Fibroblast of lung (primary cell): Measurements from ENCODE around the gene HPSE2. TPM values are rescaled to one million over a fixed set of nuclear protein-coding genes. Genes with fewer than 3 reads are reported as not detected.

Source experiments
- DNase-seq, 2 donors: peaks; one replicate each; pipeline versions ENCODE4 v3.0.0 to v3.0.0-alpha.2; 2010; ENCODE audit warnings: low read depth in 2 of 2
- H2AFZ ChIP-seq: 2 replicates; pipeline ENCODE4 v1.5.1; 2012; ENCODE audit warnings: low read length, control low read depth, inconsistent platforms
- H3K27ac ChIP-seq: 2 replicates; pipeline ENCODE4 v1.5.1; 2011; ENCODE audit warnings: low read length, control low read depth; ENCODE audit not compliant: insufficient read depth
- H3K27me3 ChIP-seq: 2 replicates; pipeline ENCODE4 v1.5.1; 2011; ENCODE audit warnings: mild to moderate bottlenecking, low read length; ENCODE audit not compliant: control insufficient read depth, insufficient read depth
- H3K36me3 ChIP-seq: 2 replicates; pipeline ENCODE4 v1.5.1; 2011; ENCODE audit warnings: low read length; ENCODE audit not compliant: control insufficient read depth, insufficient read depth
- H3K4me1 ChIP-seq: 2 replicates; pipeline ENCODE4 v1.5.1; 2011; ENCODE audit warnings: low read length; ENCODE audit not compliant: control insufficient read depth, insufficient read depth; ENCODE audit errors: extremely low read depth
- H3K4me2 ChIP-seq: 2 replicates; pipeline ENCODE4 v1.5.1; 2011; ENCODE audit warnings: low read length, control low read depth; ENCODE audit not compliant: insufficient read depth; ENCODE audit errors: extremely low read depth
- H3K4me3 ChIP-seq, 4 experiments: fragments of 200-600 bp in 1 of 4; sonication (generic) in 1 of 4; replicated peaks in 1 of 4; 2 replicates each; pipeline ENCODE4 v1.5.1; 2011 to 2016; ENCODE audit warnings: low read length in 4 of 4, low read depth in 3 of 4, mild to moderate bottlenecking in 3 of 4, control low read depth in 2 of 4, inconsistent platforms in 1 of 4, mixed read lengths in 1 of 4; ENCODE audit not compliant: insufficient read depth in 1 of 4; ENCODE audit errors: control extremely low read depth in 1 of 4
- H3K79me2 ChIP-seq: 2 replicates; pipeline ENCODE4 v1.5.1; 2012; ENCODE audit warnings: mild to moderate bottlenecking, low read length, inconsistent platforms; ENCODE audit not compliant: control insufficient read depth, insufficient read depth
- H3K9ac ChIP-seq: 2 replicates; pipeline ENCODE4 v1.5.1; 2011; ENCODE audit warnings: mild to moderate bottlenecking, low read length, control low read depth; ENCODE audit not compliant: insufficient read depth
- H3K9me3 ChIP-seq: 2 replicates; pipeline ENCODE4 v1.5.1; 2012; ENCODE audit warnings: low read depth, low read length; ENCODE audit not compliant: control insufficient read depth, insufficient read depth
- H4K20me1 ChIP-seq: 2 replicates; pipeline ENCODE4 v1.5.1; 2011; ENCODE audit warnings: low read length; ENCODE audit not compliant: control insufficient read depth, insufficient read depth; ENCODE audit errors: extremely low read depth
- CTCF ChIP-seq, 2 donors: IDR thresholded peaks in 1 of 2; conservative IDR thresholded peaks in 1 of 2; 1 replicate in 1 of 2; 2 replicates in 1 of 2; pipeline ENCODE4 v1.5.1; 2011 to 2012; ENCODE audit warnings: low read length in 2 of 2, control low read depth in 1 of 2, inconsistent platforms in 1 of 2, low read depth in 1 of 2, mild to moderate bottlenecking in 1 of 2
- EZH2 ChIP-seq: IDR thresholded peaks from 2 replicates; pipeline ENCODE4 v1.5.1; 2012; ENCODE audit warnings: low read length, control low read depth, mild to moderate bottlenecking; ENCODE audit errors: missing control alignments
- polyA plus RNA-seq, 2 donors: library from polyadenylated mRNA; depleted of rRNA in 1 of 2; stranded (reverse) in 1 of 2; unstranded in 1 of 2; fragments of >200 nt; gene quantifications; 2 replicates each; pipeline ENCODE4 v1.2.1, GENCODE V29; 2011 to 2012; ENCODE audit warnings: missing spikeins in 1 of 2
- total RNA-seq: library from RNA; depleted of rRNA; stranded (reverse); fragments of >200 nt; gene quantifications from 2 replicates; pipeline ENCODE4 v1.2.1, GENCODE V29; 2014

The HPSE2 gene
- total and polyA plus RNA-seq, 2 donors (not counting 1 experiment from before 2014, with no cell fraction given), result 0.02 to 0.17 TPM

- Histone ChIP-seq H3K4me3 (no peak overlapping the region), H3K27me3 (no peaks in the 10 kb centered on the region), H3K27ac (no peak overlapping the region), H3K4me1 (peaks cover 3% of the 10 kb centered on the region), H3K9ac (no peak overlapping the region), H3K4me2 (no peak overlapping the region), H4K20me1 (no peaks in the 10 kb centered on the region), H2AFZ (no peak overlapping the region), H3K79me2 (peaks cover 1% of the 10 kb centered on the region), H3K36me3 (peaks cover 11% of the 10 kb centered on the region), H3K9me3 (no peaks in the 10 kb centered on the region)
- DNase-seq, result no peak
- TF ChIP-seq CTCF (conservative IDR thresholded peaks at IDR 0.05 in 1 of 2, IDR thresholded peaks at IDR 0.05 in 1 of 2; ENCODE audit: low read depth in 1 of 2, low read length in 2 of 2) (no peak), EZH2 (no peak)
Measured at GRCh38 chr10:98419469-98420261, 816.0 kb downstream of the HPSE2 start.

- Histone ChIP-seq H3K4me2 (no peak overlapping the region), H3K36me3 (peaks cover 10% of the 10 kb centered on the region), H3K27me3 (no peaks in the 10 kb centered on the region), H3K4me3 (no peak overlapping the region), H2AFZ (no peak overlapping the region), H3K27ac (no peak overlapping the region), H3K4me1 (peaks cover 3% of the 10 kb centered on the region), H3K9me3 (no peaks in the 10 kb centered on the region), H4K20me1 (no peaks in the 10 kb centered on the region), H3K9ac (no peak overlapping the region), H3K79me2 (peaks cover 9% of the 10 kb centered on the region)
- TF ChIP-seq CTCF (conservative IDR thresholded peaks at IDR 0.05 in 1 of 2, IDR thresholded peaks at IDR 0.05 in 1 of 2; ENCODE audit: low read depth in 1 of 2, low read length in 2 of 2), result no peak
- TF ChIP-seq EZH2, result no peak
- DNase-seq, result no peak
Measured at GRCh38 chr10:98418665-98419468, 816.8 kb downstream of the HPSE2 start.

- Histone ChIP-seq H3K27me3 (no peaks in the 10 kb centered on the region), H2AFZ (no peak overlapping the region), H3K9me3 (no peaks in the 10 kb centered on the region), H3K4me3 (no peak overlapping the region), H3K4me2 (no peak overlapping the region), H3K79me2 (peaks cover 9% of the 10 kb centered on the region), H3K36me3 (peaks cover 9% of the 10 kb centered on the region), H4K20me1 (no peaks in the 10 kb centered on the region), H3K27ac (no peak overlapping the region), H3K9ac (no peak overlapping the region), H3K4me1 (peaks cover 3% of the 10 kb centered on the region)
- TF ChIP-seq EZH2 (no peak), CTCF (conservative IDR thresholded peaks at IDR 0.05 in 1 of 2, IDR thresholded peaks at IDR 0.05 in 1 of 2; ENCODE audit: low read depth in 1 of 2, low read length in 2 of 2) (no peak)
- DNase-seq, result no peak
Measured at GRCh38 chr10:98417973-98418664, 817.5 kb downstream of the HPSE2 start.
